ENCODE measurements around the gene MYH2. TPM values are rescaled to one million over a fixed set of nuclear protein-coding genes. Genes with fewer than 3 reads are reported as not detected.

MYH2 gene
- total RNA-seq, 3 donors from 2014 or later: 0.41 to 1.0 TPM; not detected in 1

- no peak for DNase-seq
- intact Hi-C loops (cut with DNase I, micrococcal nuclease): no loop called here
- no peak for ATAC-seq
- no peaks in the 10 kb centered on the region for H3K9me3 ChIP-seq
- no peak overlapping the region for H3K4me3 ChIP-seq
- TF ChIP-seq CTCF (IDR thresholded peaks at IDR 0.05): no peak
- H3K36me3 ChIP-seq (ENCODE audit: low read depth): no peaks in the 10 kb centered on the region
- no peaks in the 10 kb centered on the region for H3K4me1 ChIP-seq (ENCODE audit: low read depth)
Measured at GRCh38 chr17:10516065-10516464, 33.4 kb downstream of the MYH2 start.

GRCh38 chr17:10513299-10514067 is 36.0 kb downstream of the MYH2 start:
- Histone ChIP-seq H3K4me1 (ENCODE audit: low read depth) (no peaks in the 10 kb centered on the region), H3K9me3 (no peaks in the 10 kb centered on the region), H3K36me3 (ENCODE audit: low read depth) (no peaks in the 10 kb centered on the region), H3K4me3 (no peak overlapping the region)
- DNase-seq (no peak), ATAC-seq (no peak)
- no peak for TF ChIP-seq CTCF (IDR thresholded peaks at IDR 0.05)
- intact Hi-C loops (cut with DNase I, micrococcal nuclease): no loop called here

GRCh38 chr17:10512856-10513255 is 36.6 kb downstream of the MYH2 start:
- intact Hi-C loops (cut with DNase I, micrococcal nuclease): no loop called here
- H3K36me3 ChIP-seq (ENCODE audit: low read depth): no peaks in the 10 kb centered on the region
- no peaks in the 10 kb centered on the region for H3K9me3 ChIP-seq
- TF ChIP-seq CTCF (IDR thresholded peaks at IDR 0.05): no peak
- no peak overlapping the region for H3K4me3 ChIP-seq
- DNase-seq (no peak), ATAC-seq (no peak)
- H3K4me1 ChIP-seq (ENCODE audit: low read depth): no peaks in the 10 kb centered on the region

- H3K4me1 ChIP-seq (ENCODE audit: low read depth): no peaks in the 10 kb centered on the region
- H3K36me3 ChIP-seq (ENCODE audit: low read depth): no peaks in the 10 kb centered on the region
- no peak for TF ChIP-seq CTCF (IDR thresholded peaks at IDR 0.05)
- ATAC-seq (no peak), DNase-seq (no peak)
- H3K4me3 ChIP-seq: no peak overlapping the region
- intact Hi-C loops (cut with DNase I, micrococcal nuclease): no loop called here
- no peaks in the 10 kb centered on the region for H3K9me3 ChIP-seq
Measured at GRCh38 chr17:10499950-10500349, 49.5 kb downstream of the MYH2 start.

GRCh38 chr17:10492004-10492403 is 57.5 kb downstream of the MYH2 start:
- H3K9me3 ChIP-seq: peaks cover 16% of the 10 kb centered on the region
- no peak for TF ChIP-seq CTCF (IDR thresholded peaks at IDR 0.05)
- H3K4me1 ChIP-seq (ENCODE audit: low read depth): no peaks in the 10 kb centered on the region
- no peak overlapping the region for H3K4me3 ChIP-seq
- ATAC-seq: no peak
- intact Hi-C loops (cut with DNase I, micrococcal nuclease): no loop called here
- H3K36me3 ChIP-seq (ENCODE audit: low read depth): no peaks in the 10 kb centered on the region
- DNase-seq: no peak
